HCEC 1CT (cell line): ENCODE data around the gene SEPTIN2.
"Not testable (repeated sequence)": the region's sequence is repeated elsewhere in the genome, so short reads cannot be mapped to it uniquely, and the experiment has no call there.

Experiments used
- DNase-seq: peaks from one replicate; pipeline ENCODE4 v3.0.0-alpha.2; 2017

Gene SEPTIN2

GRCh38 chr2:241390301-241391206 lies 74.8 kb downstream of the SEPTIN2 start:
- DNase-seq = no peak

GRCh38 chr2:241391892-241392665 lies 76.4 kb downstream of the SEPTIN2 start:
- DNase-seq = peak; percentile 23

- DNase-seq = not testable (repeated sequence)
Measured at GRCh38 chr2:241392753-241393152, 77.0 kb downstream of the SEPTIN2 start.

GRCh38 chr2:241393524-241394196 lies 77.9 kb downstream of the SEPTIN2 start:
- no peak for DNase-seq

GRCh38 chr2:241396809-241397208 lies 81.1 kb downstream of the SEPTIN2 start:
- DNase-seq = not testable (repeated sequence)

GRCh38 chr2:241399941-241400922 lies 84.5 kb downstream of the SEPTIN2 start:
- DNase-seq = no peak
